Stimulated activated CD8-positive, alpha-beta memory T cell treated with anti-CD3 and anti-CD28 coated beads, Interleukin-4, amount 100 ng/mL, for 24 hours (primary cell): ENCODE results near the gene CTNNA3.
"Not testable (repeated sequence)": the region's sequence is repeated elsewhere in the genome, so short reads cannot be mapped to it uniquely, and the experiment has no call there.

ENCODE experiments used
- DNase-seq: peaks from one replicate; pipeline ENCODE4 v3.0.0-alpha.2; 2020; ENCODE audit warnings: low read depth

The CTNNA3 gene

DNA sequence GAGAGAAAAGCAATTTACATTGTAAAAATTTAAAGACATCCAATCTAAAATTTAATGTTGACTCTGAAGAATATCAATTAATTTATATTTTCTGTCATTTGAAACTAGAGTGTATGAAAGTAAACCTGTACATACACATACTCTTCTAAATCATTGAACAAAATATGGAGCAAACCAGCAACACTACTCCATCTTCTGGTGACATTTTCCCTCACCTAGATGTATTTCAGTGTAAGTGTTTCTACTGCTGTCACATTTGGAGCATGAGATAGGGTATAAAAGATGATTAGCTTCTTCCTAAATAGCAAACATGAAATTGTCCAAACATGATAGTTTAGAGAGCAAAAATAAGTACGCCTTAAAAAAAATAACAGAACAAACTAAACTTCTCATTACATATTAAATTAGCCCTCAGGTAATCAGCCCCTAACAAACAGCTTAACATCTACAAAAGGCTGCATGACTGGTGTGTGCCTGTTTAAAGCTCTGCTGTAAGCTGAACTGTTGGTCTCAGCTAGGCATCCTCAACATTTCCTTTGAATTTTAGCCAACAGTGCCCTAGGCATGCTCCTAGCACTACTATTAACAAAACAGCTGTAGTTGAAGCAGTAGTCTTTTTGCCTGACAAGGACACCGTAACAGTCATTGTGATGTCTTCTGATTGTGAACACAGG is 189.8 kb downstream of the CTNNA3 start:
- DNase-seq: no peak

DNA sequence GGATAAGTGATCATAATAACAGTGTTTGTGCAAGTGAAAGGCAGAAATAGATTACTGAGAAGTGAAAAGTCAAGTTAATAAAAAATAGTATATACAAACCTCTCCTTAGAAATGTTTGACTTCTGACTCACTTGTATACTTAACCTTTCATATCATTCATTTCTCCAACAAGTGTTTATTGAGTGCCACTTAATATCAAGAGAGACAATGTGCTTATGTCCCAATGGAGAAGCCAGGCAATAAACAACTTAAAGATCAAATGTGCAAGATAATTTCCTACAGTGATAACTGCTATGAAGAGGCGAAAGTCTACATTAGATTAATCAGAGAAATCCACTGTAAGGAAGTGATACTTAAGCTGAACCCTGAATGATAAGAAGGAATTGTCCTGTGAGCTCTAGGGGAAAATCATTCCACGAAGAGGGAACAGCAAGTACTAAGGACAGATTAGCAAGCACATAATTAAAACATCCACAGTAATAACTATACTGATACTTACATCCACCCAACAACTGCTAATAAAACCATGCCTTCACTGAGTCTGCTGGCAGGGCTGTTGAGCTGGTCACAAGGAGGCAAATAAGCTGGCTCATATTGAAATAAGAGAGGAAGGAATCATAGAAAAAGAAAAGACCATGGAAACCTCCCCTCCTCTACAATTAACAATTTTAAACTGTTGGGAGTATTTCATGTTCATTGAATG is 203.5 kb downstream of the CTNNA3 start:
- DNase-seq: no peak

DNA sequence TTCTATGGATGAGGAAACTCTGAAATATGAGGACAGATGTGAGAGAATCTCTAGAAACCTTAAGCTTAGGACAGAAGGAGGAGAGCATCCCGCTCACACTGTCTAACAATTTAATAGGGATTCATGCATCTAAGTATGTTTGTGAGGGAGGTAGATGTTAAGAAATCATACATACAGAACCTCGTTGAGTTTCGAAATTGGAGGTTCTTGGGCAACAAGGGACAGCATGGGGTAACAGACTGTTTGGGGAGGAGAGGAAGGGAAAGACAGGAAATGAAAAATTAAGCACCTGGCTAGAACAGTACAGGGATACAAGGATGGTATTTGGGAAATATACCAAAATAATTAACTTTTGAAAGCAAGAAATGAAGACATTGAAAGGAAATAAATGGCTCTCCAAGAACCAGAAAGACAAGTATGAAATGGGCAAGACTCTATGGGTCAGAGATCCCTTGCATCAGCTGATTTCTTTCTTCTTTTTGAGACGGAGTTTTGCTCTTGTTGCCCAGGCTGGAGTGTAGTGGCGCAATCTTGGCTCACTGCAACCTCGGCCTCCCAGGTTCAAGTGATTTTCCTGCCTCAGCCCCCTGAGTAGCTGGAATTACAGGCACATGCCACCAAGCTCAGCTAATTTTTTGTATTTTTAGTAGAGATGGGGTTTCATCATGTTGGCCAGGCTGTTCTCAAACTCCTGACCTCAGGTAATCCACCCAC is 207.9 kb downstream of the CTNNA3 start:
- no peak for DNase-seq

DNA sequence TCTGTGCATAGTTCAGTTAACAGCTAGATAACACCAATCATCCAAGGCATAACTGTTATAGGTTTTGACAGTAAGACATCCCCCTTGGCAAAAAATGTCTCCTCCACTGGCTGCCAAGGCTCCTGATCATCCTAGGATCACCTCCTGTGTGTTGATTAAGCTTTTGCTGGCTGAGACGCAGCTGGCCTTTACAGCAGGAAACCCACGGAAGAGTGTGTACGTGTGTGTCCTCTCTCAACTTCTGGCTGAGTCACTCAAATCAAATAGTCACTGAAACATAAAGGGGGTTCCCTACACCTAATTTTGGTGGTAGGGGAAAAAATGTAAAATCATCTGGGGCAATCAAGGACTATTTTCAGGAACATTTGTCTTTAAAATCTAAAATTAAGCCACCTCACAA is 208.8 kb downstream of the CTNNA3 start:
- DNase-seq: no peak

DNA sequence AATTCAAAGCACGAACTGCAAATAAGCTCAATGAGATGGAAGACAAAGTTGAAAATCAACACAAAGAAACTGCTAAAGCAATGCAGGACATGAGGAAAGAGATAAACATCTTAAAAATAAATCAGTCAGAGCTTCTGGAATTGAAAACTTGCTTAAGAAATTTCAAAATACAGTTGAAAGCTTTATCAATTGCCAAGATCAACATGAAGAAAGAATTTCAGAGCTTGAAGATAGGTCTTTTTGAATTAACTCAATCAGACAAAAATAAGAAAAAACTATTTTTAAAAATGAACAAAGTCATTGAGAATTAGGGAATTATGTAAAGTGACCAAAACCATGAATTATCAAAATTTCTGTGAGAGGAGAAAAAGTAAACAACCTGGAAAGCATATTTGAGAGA is 218.1 kb downstream of the CTNNA3 start:
- no peak for DNase-seq

DNA sequence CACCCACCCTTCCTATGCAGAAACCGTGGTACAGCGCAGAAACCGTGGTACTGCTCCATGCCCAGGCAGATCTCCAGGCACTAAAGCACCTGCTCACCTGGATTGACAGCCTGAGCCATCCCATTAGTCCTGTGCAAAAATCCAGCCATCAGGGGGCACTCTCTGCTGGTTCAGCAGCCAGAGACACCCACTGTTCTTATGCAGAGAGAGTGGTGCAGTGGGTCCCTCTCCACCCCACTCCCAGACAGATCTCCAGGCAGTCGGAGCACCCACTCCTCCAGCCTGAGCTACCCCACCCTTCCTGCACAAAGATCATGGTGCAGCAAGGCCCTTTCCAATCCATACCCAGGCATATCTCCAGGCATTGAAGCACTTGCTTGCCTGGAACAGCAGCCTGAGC is 219.8 kb downstream of the CTNNA3 start:
- no peak for DNase-seq

DNA sequence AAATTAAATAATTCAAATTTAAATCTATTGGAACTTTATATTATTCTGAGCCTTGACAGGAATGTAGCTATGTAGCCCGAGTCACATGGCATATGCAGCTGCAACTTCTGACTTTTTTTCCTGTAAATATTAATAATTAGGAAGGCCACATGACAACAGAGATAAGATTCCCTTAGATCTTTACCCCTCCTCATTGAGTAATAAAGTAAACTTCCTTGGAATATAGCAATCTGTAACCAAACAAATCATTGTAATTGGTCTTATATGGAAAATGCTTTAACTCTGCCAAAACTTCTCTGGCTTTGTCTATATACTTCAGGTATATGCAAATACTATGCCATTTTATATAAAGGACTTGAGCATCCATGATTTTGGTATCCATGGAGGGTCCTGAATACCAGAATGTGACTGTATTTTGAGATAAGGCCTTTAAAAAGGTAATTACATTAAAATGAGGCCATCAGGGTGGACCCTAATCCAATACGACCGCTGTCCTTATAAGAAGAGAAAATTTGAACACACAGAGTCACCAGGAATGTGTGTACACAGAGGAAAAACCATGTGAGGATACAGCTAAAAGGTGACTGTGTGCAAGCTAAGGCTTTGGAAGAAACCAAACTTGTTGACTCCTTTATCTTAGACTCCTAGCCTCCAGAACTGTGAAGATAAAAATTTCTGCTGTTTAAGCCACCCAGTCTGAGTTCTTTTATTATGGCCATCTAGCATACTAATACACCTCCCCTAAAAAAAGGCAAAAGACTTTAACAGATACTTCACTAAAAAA is 222.0 kb downstream of the CTNNA3 start:
- no peak for DNase-seq

DNA sequence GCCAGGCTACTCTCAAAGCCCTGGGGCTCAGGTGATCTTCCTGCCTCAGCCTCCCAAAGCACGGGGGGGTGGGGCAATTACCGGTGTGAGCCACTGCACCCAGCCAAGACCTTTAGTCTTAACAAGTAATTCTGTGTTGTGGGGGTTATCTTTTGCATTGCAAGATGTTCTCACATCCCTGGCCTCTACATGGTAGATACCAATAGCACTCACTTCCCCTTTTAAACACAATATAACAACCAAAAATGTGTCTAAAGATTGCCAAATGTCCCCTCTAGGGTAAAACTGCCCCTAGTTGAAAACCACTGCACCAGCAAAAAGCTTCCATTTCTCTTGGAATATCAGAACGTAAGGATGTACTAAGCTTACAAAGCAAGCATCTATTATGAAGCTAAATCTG is 225.0 kb downstream of the CTNNA3 start:
- no peak for DNase-seq

DNA sequence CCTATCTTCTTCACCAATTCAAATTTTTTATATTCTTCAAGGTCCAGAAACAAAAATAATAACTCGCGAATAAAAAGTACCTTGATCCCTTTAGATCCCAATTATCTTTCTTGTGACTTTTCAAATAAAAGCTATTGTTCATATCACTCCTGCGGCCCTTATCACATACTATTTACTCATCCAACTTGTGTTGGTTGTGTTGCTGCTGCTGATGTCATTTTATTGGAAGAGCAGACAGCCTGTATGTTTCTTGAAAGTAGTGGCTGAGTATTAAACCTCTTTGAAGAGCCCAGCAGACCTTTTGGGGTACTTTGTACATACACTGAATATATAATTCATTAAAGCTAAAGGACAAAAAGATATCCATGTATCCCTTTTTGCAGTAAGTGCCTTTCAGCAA is 231.7 kb downstream of the CTNNA3 start:
- no peak for DNase-seq

DNA sequence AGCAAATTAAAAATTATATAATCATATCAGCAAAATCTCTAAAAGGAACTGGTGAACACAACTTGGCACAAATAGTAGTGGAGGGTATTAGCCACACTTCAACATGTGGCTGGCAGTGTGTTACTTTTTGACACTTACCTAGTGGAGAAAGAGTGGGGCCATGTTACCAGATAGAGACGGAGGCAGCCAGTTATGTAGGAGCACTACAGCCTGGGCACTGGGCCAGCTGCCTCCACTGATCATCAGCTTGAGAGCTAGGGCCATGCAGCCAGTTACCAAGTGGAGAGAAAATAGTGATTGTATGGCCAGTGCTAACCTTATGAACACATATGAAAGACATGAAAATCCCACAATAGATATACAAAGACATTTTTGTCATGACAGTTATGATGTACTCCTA is 243.1 kb downstream of the CTNNA3 start:
- DNase-seq: no peak

DNA sequence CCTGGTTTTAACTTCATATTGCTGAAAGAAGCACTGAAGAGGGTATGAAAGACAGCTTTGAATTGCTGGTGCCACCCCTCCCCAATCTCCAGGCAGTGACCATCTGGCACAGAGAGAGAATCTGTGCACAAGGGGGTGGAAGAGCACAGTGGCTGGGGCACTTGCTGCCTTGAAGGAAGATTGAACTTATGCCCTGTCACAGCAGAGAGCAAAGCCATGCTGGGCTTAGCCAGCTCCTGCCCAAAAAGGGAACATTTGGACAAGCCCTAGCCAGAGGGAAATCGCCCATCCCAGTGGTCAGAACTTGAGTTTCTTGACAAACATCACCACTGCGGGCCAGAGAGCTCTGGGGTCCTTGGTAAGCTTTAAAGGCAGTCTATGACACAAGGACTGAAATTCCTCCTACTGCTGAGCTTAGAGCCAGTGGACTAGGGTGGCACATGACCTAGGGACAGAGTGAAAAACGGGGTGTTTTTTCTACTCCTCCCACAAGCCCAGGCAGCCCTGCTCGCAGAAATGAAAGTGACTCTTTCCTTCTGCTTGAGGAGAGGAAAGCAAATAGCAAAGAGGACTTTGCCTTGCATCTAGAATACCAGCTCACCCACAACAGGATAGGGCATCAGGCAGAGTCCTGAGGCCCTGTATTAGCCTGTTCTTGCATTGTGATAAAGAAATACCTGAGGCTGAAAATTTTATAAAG is 257.2 kb downstream of the CTNNA3 start:
- no peak for DNase-seq

DNA sequence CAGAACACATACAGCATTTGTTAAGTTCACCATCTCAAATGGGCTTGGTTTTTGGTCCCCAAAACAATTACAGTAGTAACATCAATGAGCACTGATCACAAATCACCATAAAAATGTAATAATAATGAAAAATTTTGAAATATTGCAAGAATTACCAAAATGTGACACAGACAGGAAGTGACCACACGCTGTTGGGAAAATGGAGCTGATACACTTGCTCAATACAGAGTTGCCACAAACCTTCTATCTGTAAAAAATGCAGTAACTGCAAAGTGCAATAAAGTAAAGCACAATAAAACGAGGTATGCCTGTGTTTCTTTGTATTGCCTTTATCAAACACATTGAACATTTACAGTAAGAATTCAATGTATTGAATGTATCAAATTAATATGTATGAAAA is 262.7 kb downstream of the CTNNA3 start:
- DNase-seq: no peak

DNA sequence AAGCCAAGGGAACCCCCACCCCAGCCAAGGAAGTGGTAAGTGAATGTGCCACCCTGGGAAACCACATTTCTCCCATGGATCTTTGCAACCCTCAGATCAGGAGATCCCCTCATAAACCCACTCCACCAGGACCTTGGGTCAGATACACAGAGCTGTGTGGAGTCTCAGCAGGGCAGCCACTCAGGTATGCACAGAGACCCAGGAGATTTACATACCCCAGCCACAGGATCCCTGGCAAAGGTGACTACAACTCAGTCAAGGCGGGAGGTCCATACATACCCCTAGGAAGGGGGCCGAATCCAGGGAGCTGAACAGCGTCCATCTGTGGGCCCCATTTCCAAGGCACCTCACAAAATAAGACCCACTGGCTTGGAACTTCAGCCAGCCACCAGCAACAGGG is 293.4 kb downstream of the CTNNA3 start:
- no peak for DNase-seq

DNA sequence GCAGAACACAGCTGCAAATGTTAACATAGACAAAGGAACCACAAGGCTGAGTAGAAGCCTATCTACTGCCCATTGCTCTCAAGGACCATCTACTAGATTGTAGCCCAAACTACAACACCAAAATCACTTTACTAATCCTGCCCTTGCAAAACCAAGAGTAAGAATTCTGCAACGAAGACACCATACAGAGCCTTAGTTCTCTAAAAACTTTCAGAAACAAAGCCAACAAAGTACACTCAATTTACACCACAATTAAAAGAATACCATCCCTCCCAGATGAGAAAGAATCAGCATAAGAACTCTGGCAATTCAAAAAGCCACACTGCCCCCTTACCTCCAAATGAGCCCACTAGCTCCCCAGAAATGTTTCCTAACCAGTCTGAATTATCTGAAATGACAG is 294.3 kb downstream of the CTNNA3 start:
- no peak for DNase-seq

DNA sequence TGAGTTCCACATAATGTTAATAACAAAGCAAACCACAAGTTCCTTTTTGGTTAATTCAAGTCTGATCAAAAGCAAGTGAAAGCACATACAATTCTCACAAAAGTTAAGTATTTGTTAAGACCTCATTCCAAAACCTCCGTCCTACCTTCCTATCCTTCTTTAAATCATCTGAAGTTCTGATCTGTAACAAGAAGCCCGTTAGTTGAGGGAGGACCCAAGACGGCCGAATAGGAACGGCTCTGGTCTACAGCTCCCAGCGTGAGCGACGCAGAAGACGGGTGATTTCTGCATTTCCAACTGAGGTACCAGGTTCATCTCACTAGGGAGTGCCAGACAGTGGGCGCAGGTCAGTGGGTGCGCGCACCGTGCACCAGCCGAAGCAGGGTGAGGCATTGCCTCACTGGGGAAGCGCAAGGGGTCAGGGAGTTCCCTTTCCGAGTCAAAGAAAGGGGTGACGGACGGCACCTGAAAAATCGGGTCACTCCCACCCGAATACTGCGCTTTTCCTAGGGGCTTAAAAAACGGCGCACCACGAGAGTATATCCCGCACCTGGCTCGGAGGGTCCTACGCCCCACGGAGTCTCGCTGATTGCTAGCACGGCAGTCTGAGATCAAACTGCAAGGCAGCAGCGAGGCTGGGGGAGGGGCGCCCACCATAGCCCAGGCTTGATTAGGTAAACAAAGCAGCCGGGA is 309.0 kb downstream of the CTNNA3 start:
- DNase-seq: not testable (repeated sequence)

DNA sequence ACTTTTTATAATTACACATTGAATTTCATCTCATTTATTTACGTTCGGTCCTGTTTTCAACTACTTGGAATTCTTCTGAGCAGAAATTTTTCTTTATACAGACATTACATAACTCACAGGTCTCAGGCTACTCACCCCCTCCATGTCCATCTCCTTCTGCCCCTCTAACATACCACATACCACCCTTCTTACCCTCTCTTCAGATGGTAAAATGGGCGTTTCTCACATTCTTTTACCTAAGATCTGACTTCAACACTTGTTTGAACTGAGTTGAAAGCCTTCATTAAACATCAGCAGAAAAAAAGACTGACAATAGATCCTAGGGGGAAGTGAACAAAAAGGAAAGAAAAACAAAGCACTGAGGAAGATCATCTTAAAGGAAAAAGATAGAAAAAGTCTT is 309.7 kb downstream of the CTNNA3 start:
- DNase-seq: no peak

DNA sequence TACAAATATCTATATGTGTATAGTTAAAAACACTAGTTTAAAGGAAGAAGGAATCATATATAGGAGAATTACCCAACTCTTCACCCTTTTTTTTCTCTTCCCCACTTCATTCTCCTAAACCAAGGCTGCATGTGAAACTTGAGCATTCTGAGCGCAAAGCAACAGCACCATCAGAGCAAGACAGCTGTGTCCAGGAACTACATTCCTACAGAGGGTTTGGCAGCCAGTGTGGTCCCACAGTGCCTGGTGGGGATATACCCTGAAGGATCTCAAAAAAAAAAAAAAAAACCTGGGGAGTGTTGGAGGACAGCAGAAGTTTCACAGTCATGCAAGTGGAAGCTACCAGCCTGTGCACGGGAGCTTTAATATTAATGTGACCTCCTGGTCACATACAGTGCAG is 310.4 kb downstream of the CTNNA3 start:
- DNase-seq: no peak

DNA sequence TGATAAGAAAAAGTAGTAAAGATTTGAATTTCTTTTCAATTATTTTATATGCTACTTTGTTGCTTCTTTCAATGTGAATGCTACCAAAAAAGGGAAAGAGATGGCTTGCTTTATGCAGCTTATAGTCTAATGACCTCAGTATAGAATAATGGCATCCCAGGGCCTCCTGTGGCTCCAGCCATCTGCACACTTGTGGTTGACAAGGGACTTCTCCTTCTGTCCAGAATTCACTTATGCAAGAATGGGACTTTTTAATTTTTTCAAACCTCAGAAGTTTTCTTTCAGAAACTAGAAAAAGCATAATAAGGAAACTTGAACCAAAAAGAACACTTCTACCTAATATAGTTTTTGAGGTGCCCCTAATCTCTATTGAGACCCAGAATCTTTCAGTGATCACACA is 310.9 kb downstream of the CTNNA3 start:
- no peak for DNase-seq

DNA sequence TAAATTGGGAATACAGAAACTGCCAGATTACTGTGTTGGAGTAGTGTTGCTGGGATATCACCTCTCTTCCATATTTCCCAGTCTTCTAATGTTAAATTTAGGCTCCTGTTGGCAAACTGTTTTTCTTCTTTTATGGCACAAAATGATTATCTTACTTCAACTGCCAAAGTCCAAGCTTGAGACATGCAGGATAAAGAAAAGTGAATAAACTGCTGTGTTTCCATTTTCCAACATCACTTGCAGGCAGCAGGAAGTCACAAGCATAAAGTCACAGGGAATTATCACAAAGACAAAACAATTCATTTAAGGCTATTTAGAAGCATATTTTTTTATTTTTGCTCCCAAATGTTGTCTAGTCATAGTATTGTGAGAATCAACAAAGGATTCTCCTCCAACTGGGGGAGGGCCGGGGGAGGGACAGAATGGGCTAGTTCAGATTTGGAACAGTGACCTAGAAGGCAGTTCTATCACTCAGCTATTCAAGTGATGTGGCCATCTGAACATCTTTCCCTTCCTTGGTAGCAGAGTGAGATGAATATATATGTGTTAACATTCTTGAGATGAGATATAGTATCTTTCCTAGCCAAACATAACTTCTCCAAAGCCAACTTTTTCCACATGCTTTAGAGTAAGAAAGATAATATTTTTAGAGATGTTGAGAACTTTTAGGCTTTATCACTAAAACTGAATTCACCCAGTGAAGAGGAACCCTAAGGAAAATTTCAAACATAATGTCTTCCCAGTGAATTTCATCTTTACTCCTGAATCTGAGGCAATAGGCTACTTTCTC is 364.7 kb downstream of the CTNNA3 start:
- DNase-seq: no peak
